ENCODE data around the gene TNFSF18.

Gene TNFSF18

DNA sequence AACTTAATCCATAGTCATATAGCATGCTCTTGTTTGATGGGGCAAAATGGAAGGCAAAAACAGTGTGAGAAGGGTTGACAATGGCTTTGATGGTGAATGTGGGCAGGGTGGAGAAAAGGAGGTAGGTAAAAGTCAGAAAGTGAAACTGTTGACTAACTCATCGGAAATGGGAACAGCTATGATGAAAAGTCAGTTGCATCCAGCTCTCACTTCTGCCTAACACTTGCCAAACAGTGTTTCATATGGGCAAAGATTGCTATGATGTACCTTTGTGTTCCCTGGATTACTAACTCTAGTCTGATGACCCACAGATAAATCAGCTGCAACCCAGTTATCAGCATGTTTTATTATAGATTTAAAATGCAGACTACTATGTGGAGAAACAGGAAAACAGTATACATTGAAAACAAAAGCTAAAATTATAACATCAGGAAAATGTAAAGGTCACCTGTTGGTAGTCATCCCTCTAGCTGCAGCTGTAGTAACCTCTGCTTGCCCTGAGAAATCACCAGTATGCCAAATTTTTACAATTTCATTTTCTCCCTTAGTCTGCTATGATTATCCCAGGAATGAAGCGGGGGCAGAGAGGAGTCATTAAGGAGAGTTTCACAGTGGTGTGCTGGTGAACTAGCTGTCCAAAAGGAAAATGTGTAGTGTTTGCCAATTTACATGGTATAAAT lies 11.7 kb downstream of the TNFSF18 start:
- DNase-seq (ENCODE audit: low read depth): no peak

DNA sequence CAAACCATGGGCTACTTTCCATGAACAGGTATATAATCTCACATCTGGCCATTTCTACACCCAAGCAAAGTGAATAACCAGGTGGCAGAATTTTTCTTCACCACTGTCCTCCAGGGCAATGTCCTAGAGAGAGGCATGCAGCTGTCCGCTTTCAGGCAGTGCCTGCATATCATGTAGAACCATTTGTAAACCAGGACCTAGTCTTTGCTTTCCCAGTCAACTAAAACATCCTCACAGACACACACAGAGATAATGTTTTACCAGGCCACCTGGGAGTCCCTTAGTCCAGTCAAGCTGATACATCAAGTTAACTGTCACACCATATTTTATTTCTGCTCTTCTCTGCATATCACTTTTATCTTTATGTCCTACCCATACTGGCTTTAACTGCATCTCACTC lies 26.2 kb downstream of the TNFSF18 start:
- DNase-seq (ENCODE audit: low read depth): no peak

DNA sequence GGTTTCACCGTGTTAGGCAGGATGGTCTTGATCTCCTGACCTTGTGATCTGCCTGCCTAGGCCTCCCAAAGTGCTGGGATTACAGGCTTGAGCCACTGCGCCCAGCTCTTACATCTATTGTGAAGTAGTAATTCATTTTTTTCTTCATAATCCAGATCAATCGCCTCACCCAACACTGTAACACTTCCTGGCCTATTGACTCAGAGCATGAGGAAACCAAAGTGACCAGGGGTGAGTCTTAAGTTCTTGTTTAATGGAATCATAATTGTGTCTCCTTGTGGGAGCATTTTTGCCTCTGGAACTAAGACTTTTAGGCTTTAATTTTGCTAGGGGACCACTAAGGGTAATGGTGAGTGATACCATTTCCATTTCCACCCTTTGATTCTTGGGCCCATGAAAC lies 27.4 kb downstream of the TNFSF18 start:
- no peak for DNase-seq (ENCODE audit: low read depth)

DNA sequence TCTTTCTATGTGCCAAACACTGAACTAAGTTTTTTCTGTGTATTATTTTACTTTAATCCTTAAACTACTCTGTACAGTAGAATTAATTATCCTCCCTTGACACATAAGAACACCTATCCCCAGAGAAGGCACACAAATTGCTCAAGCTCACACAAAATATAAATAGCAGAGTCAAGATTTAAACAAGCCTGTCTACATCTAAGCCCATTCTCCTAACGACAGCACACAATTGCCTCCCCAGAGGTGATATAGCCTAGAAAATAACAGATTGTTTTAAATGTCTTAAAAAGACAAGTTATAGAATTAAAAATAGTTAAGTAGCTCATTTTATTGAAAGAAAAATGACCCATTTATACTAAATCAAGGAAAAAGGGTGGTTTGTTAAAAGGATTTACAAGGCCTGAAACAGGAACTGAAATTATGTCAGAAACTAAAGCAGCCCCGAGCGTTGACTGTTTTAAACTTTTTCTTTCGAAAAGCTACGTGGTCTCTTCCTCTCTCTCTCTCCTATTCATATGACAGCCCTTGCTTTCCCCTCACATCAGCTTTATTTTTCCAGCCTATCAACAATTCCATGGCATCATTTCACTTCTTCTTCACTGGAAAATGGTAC lies 30.5 kb downstream of the TNFSF18 start:
- no peak for DNase-seq (ENCODE audit: low read depth)

DNA sequence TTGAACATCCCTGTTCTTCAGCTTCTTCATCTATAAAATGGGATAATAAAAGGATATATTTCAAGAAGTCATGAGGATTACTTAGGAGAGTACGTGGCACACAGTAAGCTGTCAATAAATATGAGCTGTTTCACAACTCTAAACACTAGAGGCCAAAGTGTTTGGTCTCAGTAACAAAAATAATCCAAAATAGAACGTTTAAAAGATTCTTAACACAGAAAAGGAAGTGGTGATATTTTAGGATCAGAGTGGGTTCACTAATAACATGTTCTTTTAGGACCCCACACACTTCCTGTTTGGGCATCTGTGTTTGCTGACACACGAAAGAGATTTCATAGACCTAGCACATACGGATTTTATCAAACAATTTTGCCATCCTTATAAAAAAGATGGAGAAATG lies 32.9 kb downstream of the TNFSF18 start:
- DNase-seq (ENCODE audit: low read depth): no peak

DNA sequence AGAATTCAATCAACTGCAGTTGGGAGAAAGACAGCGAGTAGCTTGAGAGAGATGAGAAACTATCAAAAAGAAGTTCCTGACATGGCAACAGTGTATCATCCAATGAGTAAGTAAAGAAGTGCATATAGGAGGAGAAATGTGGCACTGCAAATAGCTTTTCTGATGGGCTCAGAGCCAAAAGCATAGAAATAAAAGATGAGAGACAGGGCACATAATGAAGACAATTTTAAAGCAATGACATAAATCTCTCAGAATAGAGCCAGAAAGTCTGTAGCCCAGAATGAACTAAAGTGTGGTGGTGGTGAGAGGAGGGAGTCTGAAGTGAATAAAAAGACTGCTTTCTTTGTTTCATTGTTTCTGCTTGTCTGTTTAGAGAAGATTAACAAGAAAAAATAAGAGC lies 34.3 kb downstream of the TNFSF18 start:
- no peak for DNase-seq (ENCODE audit: low read depth)

DNA sequence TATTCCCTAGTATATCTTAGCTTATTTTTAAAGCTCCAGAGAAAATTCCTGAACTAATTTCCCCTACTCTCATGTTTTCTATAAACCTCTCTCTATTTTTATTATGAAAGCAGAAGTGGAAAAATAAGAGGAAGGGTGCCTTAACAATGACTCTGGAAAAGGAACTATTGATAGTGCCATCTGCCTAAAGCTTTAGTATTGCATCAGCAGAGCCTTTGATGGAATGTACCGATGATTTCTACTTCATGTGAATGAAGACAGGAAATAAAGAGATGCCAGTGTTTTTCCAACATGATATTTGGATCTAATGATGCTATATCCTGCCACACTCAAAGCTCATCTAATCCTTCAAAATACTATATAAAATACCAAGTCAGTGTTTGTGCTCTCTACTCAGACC lies 35.1 kb downstream of the TNFSF18 start:
- no peak for DNase-seq (ENCODE audit: low read depth)

DNA sequence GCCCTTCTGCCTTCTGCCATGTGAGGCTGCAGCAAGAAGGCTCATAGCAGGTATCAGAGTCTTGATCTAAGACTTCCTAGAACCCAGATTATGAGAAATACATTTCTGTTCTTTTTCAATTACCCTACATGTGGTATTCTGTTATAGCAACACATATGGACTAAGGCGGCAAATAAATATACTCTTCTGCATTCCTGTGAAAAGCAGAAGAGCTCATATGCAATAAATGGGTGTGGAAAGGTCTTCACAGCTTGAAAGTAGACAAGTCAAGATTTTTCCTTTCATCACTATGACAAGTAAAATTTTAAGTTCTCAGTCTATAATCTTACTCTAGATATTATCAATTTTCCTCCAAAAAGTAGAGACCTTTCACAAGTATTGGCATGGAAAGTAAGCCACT lies 36.6 kb downstream of the TNFSF18 start:
- DNase-seq (ENCODE audit: low read depth): no peak

DNA sequence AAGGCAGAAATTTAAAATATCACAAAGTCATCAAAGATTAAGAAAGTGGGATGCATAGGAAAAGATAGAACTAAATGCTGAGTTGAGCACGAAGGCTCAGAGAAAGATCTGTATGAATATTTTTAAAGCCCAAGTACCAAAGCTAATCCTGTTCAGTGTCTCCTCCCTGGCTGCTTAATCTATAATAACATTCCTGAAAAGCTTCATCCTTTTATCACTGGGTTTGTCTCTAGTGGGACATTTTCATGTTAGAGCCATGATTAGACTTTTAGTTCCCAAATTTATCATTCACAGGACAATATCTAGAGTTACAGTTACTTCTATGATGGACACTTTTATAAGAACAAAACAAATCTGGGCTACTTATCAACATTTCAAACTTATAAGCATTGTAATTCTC lies 38.6 kb downstream of the TNFSF18 start:
- DNase-seq (ENCODE audit: low read depth): no peak

DNA sequence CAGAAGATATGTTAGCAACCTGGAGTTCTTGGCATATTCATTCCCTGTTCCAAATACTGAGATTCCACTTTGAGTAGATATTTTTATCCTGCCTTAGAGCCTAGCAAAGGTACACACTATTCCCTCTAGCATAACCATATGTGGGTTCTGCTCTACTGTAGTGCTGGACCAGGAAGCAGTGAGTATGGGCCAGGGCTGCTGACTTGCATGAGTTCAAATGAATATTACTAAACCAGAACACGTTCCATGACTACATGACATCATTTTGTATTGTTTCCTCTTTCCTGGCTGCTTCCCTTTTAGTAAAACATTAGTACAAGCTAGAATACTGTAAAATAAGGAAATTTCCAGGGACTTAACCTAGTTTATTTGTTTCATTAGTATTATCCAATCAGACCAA lies 41.1 kb downstream of the TNFSF18 start:
- no peak for DNase-seq (ENCODE audit: low read depth)

DNA sequence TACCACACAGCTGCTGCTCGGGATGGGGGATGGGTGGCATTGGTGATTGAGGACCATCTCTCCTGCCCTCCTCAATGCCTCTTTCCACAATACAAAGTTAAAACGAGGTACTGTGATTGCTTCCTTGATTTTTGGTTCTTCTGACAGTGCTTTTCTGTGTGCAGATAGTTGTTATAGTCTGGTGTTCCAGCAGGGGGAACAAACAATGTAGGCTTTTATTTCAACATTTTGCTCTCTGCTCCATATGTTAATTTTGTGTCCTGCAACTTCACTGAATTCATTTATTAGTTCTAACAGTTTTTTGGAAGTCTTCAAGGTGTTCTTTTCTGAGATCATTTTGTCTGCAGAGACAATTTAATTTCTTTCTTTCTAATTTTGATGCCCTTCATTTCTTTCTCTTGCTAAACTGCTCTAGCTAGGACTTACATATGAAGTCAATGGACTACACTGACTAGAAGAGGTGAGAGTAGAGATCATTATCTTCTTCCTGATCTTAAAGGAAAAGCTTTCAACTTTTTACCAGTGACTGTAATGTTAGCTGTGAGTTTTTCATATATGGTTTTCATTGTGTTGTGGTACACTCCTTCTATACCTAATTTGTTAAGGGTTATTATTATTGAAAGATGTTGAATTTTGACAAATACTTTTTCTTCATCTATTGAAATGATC lies 45.4 kb downstream of the TNFSF18 start:
- DNase-seq (ENCODE audit: low read depth): no peak

DNA sequence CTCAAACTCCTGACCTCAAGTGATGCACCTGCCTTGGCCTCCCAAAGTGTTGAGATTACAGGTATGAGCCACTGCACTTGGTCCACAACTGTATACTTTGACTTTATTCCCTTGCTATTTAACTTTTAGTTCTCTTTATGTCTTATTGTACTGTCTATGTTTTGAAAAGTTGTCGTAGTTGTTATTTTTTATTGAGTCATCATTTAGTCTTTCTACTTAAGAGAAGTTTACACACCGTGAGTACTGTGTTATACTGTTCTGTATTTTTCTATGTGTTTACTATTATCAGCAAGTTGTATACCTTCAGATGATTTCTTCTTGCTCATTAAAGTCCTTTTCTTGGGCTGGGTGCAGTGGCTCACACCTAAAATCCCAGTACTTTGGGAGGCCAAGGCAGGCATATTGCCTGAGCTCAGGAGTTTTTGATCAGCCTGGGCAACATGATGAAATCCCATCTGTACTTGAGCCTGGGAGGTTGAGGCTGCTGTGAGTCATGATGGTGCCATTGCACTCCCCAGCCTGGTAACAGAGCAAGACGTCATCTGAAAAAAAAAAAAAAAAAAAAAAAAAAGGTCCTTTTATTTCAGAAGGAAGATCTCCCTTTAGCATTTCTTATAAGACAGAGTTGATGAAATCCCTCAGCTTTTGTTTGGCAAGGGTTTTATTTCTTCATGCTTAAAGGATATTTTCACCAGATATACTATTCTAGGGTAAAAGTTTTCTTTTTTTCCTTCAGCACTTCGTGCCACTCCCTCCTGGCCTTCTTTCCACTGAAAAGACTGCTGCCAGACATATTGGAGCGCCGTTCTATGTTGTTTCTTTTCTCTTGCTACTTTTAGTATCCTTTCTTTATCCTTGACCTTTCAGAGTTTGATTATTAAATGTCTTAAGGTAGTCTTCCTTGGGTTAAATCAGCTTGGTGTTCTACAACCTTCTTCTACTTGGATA lies 47.6 kb downstream of the TNFSF18 start:
- DNase-seq (ENCODE audit: low read depth): no peak

DNA sequence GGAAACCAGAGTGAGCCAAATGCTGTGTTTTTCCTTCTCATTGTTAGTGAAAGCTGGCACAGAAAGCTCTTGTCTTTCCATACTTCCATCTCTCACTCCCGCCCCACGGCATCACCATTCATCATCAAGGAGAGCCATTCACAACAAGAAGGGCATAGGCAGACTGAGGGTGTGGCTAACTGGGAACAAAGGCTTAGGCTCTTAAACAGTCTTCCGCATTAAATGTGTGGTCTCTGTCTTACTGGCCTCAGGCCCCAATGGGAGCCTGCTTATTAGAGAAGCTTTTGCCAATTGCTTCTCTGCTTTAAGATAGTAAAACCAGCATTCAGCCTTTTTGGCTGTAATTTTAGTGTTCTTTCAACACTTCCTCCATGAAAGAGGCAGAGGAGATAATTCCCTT lies 51.4 kb downstream of the TNFSF18 start:
- DNase-seq (ENCODE audit: low read depth): no peak

DNA sequence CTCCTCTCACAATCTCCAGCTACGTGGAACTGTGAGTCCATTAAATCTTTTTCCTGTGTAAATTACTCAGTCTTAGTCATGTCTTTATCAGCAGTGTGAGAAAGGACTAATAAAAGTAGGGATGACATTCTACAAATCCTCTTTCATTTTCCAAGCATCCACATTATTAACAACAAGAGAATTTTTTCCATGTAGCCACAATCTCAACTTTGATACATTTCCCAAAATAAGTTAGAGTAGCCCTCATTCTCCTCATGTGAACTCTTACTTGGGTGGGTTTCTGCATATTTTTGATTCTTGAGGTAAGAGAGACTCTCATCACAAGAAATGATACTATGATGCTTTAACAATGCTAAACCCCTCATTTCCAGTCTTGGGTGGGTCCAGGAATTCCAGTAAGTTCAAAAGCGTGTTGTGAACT lies 52.8 kb downstream of the TNFSF18 start:
- DNase-seq (ENCODE audit: low read depth): no peak

DNA sequence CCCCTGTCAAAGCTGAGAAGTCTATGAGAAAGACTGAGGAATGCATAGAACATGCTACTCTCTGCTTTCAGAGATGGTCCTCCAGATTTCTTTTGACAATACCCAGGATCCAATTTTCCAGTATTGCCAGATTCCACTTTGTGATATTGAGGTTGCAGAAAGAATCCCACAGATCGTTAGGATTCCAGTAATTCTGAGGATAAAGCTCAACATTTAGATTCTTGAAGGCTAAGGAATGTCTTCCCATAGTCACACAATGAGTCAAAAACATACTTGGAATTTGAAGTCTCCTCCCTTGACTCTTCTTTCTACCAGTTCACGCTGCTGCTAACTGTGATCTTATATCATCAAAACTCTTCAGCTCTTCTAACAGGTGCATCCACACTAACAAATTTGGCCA lies 57.1 kb downstream of the TNFSF18 start:
- no peak for DNase-seq (ENCODE audit: low read depth)

DNA sequence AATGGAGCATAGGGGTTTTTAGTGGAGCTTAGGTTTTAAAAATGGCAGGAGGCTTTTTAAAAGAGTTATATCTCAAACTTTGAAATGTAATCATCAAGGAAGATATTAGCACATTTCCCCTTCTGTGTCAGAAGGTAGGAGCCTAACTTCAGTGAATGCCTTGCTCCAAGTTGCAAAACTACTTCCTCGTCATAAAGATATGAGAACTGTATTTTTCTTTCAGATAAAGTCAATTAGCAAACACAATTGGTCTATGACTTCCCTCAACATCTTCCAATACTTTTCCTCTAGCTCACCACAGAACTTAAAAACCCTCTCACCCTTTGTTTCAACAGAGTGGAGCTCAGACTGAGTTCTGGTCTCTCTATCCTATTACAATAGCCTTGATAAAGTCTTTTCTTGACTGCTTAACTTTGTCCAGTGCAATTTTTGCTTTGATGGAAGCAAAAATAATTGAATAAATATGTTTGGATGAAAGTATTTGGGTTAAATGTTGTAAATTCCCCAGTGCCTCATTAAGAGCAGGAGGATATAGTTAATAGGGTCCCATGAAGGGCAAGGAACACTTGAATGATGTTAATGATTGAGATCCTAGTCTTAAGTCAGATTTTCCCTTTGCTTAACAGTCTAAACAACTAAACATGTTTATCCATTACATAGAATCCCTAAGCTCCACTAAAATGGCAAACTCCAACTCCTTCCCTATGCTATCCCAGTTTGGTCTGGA lies 58.9 kb downstream of the TNFSF18 start:
- no peak for DNase-seq (ENCODE audit: low read depth)

DNA sequence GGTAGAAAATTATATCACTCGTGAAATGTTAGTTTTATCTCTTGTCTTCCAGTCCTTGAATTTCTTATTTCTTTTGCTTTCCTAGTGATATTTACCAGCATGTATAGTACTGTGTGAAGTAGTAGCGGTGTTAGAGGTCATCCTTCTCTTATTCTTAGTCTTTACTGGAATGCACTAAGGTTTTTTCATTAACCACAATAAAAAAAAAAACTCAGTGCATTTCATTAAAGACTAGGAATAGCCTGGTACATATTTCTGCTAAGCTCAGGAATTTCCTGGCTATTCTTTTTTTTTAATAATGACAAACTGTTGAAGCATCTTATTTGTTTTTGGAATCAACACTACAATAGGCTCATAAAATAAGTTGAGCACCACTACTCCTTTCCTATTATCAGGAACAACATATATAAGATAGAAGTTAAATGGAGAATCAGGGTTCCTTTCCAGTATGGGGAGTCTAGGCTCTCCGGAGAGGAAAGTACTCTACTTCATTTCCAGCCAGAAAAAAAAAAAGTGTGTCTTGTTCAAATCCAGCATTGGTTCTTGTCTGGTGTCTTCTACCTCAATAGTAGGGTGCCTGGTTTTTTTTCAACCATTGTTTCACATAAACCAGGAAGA lies 60.0 kb downstream of the TNFSF18 start:
- DNase-seq (ENCODE audit: low read depth): no peak

Data from activated T-helper 1 cell treated with Interleukin-2 at 50 U/mL for 16 hours (primary cell).